Right lobe of liver (tissue), 6 donors: ENCODE data around the gene IQSEC3. TPM values are rescaled to one million over a fixed set of nuclear protein-coding genes. Genes with fewer than 3 reads are reported as not detected.
"Not testable (repeated sequence)": the region's sequence is repeated elsewhere in the genome, so short reads cannot be mapped to it uniquely, and the experiment has no call there.

Experiments
- ATAC-seq, 4 donors: fragments of 200-7000 bp; cut with Tn5 transposase; one replicate each; pipeline ENCODE4 v1.9.1; 2020; ENCODE audit warnings: mild to moderate bottlenecking in 4 of 4, moderate library complexity in 4 of 4
- DNase-seq, 3 donors: peaks; one replicate each; pipeline ENCODE4 v3.0.0-alpha.2; 2020
- H3K27ac ChIP-seq, 3 donors: fragments of 200-600 bp; one replicate each; pipeline ENCODE4 v1.8.0; 2022
- H3K27me3 ChIP-seq, 2 donors: fragments of 200-600 bp; one replicate each; pipeline ENCODE4 v1.8.0; 2022
- H3K36me3 ChIP-seq, 4 donors: fragments of 200-600 bp; sonication (generic) in 1 of 4; one replicate each; pipeline versions ENCODE4 v1.5.1 to v1.8.0; 2017 to 2022; ENCODE audit warnings: control low read depth in 1 of 4
- H3K4me1 ChIP-seq, 4 donors: fragments of 200-600 bp; sonication (generic) in 1 of 4; one replicate each; pipeline versions ENCODE4 v1.5.1 to v1.8.0; 2017 to 2022; ENCODE audit warnings: control low read depth in 1 of 4
- H3K4me3 ChIP-seq, 3 donors: fragments of 200-600 bp; one replicate each; pipeline ENCODE4 v1.8.0; 2022
- H3K9me3 ChIP-seq, 4 donors: fragments of 200-600 bp; sonication (generic) in 1 of 4; one replicate each; pipeline versions ENCODE4 v1.5.1 to v1.8.0; 2017 to 2022; ENCODE audit warnings: control low read depth in 1 of 4
- POLR2A ChIP-seq: fragments of 450-650 bp; IDR thresholded peaks from one replicate; pipeline ENCODE4 v1.6.1; 2017; ENCODE audit warnings: antibody characterized with exemption, mild to moderate bottlenecking
- WGBS: methylation state at CpG from one replicate; pipeline ENCODE4 v1.1.6; 2018; ENCODE audit warnings: low coverage, low lambda C conversion rate; ENCODE audit not compliant: insufficient coverage; ENCODE audit errors: missing lambda C conversion rate; 5-methylcytosine and 5-hydroxymethylcytosine counted together
- intact Hi-C, 2 donors: fragments of 100-400 bp; cut with DNase I; formaldehyde crosslinking; loops; one replicate each; pipeline versions ENCODE4 v1.11.2 to v1.14.1; 2022
- total RNA-seq, 6 experiments: library from RNA; depleted of rRNA in 2 of 6; stranded (reverse); fragments of >200 nt in 2 of 6; fragmentation: NEBNext Ultra II Directional in 3 of 6; extraction: Animal tissue kit (Norgen Biotek cat#: 25700) in 3 of 6; gene quantifications; one replicate each; pipeline versions ENCODE4 v1.1.0 to v1.2.4, GENCODE V29; 2016 to 2023
- TF ChIP-seq, protein P1 (sequence below), 4 donors: fragments of 200-600 bp in 3 of 4; fragments of 450-650 bp in 1 of 4; IDR thresholded peaks; one replicate each; pipeline versions ENCODE4 v1.5.1 to v1.8.0; 2016 to 2022; ENCODE audit warnings: antibody characterized with exemption in 4 of 4, mild to moderate bottlenecking in 2 of 4
- donor health status: DM: no; HTN: yes; CAD: no.
- donor health status: DM: no; HTN: no; CAD: no.
- donor health status: DM: no; HTN: no; CAD: no.
- donor health status: DM: no; HTN: yes; CAD: no.
- donor health status: DM: no; HTN: yes; CAD: no.

IQSEC3 gene
- total RNA-seq, 6 experiments from 2014 or later: 0.05 to 0.64 (median 0.15) TPM; not detected in 1

DNA sequence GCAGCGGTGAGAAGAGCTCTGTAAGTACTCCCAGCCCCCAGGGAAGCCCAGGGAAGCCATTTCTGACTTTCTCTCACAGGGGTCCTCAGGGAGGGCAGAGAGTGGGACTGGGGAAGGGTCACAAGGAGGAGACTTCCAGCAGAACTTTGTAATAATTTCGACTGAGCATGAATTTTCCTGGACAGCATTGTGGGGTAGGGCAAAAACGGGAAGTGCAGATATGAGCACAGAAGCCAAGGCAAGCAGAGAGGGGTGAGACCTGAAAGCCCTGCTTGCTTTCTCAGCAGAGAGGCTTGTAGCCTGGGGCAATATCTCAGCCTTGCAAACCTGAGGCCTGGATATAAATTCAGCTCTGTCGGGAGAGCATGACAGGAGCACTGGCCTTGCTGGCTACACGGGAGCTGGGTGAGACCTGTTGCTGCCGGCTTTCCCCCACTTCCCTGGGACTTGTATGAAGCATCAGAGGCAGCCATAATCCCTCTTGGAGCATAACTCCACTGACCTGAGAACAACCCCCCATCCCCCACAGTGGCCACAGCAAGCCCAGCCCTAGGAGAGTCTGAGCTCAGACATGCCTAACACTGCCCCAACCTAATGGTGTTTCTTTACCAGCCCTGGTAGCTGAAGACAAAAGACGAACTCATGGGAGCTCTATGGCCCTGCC lies 9.8 kb upstream of the IQSEC3 start:
- Histone ChIP-seq H3K27me3 (peaks cover 3 to 5% of the 10 kb centered on the region in 2 donors), H3K4me3 (no peak overlapping the region), H3K27ac (no peak overlapping the region), H3K36me3 (no peaks in the 10 kb centered on the region), H3K4me1 (no peaks in the 10 kb centered on the region), H3K9me3 (no peaks in the 10 kb centered on the region)
- WGBS: 53% methylated on average over 7 of the region's 7 CpGs
- intact Hi-C loops: no loop called here
- DNase-seq: no peak
- TF ChIP-seq POLR2A: no peak
- ATAC-seq: peak in 3 of 4 donors; percentile 9 to 40 (median 33)

DNA sequence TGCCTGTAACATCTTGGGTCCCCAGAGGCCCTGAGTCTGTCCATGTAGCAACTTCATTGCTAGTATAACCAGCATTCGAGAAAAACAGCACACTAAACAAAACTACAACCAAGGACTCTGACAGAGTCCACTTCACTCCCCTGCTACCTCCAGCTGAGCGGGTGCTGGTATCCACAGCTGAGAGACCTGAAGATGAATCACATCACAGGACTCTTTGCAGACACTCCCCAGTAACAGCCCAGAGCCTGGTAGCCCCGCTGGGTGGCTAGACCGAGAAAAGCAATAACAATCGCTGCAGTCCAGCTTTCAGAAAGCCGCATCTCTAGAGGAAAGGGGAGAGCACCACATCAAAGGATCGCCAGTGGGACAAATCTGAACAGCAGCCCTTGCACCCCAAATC lies 9.0 kb upstream of the IQSEC3 start:
- no peak for ATAC-seq
- Histone ChIP-seq H3K4me3 (no peak overlapping the region), H3K36me3 (no peaks in the 10 kb centered on the region), H3K9me3 (no peaks in the 10 kb centered on the region), H3K27ac (no peak overlapping the region), H3K4me1 (no peaks in the 10 kb centered on the region), H3K27me3 (peaks cover 3 to 5% of the 10 kb centered on the region in 2 donors)
- TF ChIP-seq POLR2A: no peak
- TF ChIP-seq, protein P1, sequence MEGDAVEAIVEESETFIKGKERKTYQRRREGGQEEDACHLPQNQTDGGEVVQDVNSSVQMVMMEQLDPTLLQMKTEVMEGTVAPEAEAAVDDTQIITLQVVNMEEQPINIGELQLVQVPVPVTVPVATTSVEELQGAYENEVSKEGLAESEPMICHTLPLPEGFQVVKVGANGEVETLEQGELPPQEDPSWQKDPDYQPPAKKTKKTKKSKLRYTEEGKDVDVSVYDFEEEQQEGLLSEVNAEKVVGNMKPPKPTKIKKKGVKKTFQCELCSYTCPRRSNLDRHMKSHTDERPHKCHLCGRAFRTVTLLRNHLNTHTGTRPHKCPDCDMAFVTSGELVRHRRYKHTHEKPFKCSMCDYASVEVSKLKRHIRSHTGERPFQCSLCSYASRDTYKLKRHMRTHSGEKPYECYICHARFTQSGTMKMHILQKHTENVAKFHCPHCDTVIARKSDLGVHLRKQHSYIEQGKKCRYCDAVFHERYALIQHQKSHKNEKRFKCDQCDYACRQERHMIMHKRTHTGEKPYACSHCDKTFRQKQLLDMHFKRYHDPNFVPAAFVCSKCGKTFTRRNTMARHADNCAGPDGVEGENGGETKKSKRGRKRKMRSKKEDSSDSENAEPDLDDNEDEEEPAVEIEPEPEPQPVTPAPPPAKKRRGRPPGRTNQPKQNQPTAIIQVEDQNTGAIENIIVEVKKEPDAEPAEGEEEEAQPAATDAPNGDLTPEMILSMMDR (IDR thresholded peaks at IDR 0.05): no peak
- 67% methylated on average over 7 of the region's 7 CpGs for WGBS
- no peak for DNase-seq
- intact Hi-C loops: no loop called here

DNA sequence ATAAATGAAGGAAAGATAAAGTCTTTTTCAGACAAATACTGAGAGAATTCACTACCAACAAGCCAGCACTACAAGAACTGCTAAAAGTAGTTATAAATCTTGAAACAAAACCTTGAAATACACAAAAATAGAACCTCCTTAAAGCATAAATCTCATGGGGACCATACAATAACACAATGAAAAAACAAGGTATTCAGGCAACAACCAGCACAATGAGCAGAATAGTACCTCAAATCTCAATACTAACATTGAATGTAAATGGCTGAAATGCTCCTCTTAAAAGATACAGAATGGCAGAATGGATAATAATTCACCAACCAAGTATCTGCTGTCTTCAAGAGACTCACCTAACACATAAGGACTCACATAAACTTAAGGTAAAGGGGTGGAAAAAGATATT lies 7.7 kb upstream of the IQSEC3 start:
- intact Hi-C loops: no loop called here
- no peaks in the 10 kb centered on the region for H3K9me3 ChIP-seq
- H3K4me1 ChIP-seq: no peaks in the 10 kb centered on the region
- no peak overlapping the region for H3K4me3 ChIP-seq
- H3K27me3 ChIP-seq: peaks cover 3 to 5% of the 10 kb centered on the region in 2 donors
- no peak for DNase-seq
- H3K27ac ChIP-seq: no peak overlapping the region
- ATAC-seq: no peak
- TF ChIP-seq POLR2A: no peak
- TF ChIP-seq, protein P1 (IDR thresholded peaks at IDR 0.05): no peak
- H3K36me3 ChIP-seq: no peaks in the 10 kb centered on the region

DNA sequence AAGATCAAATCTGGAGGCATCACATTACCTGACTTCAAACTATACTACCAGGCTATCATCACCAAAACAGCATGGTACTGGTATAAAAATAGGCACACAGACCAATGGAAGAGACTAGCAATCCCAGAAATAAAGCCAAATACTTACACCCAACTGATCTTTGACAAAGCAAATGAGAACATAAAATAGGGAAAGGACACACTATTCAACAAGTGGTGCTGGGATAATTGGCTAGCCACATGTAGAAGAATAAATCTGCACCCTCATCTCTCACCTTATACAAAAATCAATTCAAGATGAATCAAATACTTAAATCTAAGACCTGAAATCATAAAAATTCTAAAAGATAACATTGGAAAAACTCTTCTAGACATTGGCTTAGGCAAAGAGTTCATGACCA lies 4.7 kb upstream of the IQSEC3 start:
- H3K9me3 ChIP-seq, H3K36me3 ChIP-seq, H3K27ac ChIP-seq, DNase-seq, intact Hi-C loops, ATAC-seq, H3K4me3 ChIP-seq, H3K27me3 ChIP-seq, H3K4me1 ChIP-seq: not testable (repeated sequence)

DNA sequence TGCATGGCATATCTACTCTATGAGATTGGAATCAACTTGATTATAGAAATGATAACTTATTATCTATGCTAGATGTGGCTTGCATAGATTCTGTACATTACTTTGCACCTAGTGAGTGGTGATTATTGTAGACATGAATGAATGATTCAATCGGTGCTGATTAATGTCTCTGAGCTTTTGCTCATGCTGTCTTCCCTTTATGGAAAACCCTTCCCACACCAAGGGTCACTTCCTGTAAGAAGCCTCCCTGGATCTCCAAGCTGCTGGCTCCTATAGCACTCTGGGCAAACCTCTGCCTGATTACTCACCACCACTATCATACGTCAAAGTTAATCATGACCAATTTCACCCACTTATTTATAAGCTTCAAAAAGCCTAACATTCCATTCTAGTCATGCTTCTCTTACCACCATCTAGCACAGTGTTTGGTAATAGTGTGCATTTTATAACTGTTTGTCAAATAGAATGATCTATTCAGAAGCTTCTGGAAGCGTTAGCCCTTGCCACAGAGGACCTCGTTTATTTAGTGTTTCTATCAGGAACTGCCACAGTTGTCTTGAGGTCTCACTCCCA lies 990 bp upstream of the IQSEC3 start:
- ATAC-seq, intact Hi-C loops, H3K4me3 ChIP-seq, H3K36me3 ChIP-seq, H3K9me3 ChIP-seq, H3K4me1 ChIP-seq, DNase-seq, H3K27me3 ChIP-seq, H3K27ac ChIP-seq: not testable (repeated sequence)
- WGBS: 19% methylated on average over 4 of the region's 4 CpGs

DNA sequence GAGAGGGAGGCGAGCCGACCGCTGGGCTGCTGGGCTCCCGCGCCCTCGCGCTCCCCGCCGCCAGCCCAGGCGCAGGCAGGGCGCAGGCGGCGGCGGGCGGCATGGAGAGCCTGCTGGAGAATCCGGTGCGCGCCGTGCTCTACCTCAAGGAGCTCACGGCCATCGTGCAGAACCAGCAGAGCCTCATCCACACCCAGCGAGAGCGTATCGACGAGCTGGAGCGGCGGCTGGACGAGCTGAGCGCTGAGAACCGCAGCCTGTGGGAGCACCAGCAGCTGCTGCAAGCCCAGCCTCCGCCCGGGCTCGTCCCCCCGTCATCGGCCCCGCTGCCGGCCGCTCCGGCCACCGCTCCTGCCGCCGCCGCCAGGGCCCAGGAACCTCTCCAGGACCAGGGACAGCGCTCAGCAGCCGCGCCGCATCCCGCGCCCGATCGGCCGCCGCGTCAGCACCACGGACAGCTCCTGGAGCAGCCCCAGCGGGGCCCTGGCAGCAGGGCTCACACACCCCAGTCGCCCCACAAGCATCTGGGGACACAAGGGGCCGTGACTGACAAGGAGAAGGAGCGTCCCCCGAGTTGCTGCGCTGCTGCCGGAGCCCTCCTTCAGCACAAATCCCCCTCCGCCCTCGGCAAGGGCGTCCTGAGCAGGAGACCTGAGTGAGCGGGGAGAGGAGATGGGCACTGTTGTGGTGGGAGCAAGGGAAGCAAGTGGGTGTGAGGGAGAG lies 376 bp downstream of the IQSEC3 start:
- H3K36me3 ChIP-seq, H3K27me3 ChIP-seq, intact Hi-C loops, H3K4me3 ChIP-seq, DNase-seq, H3K27ac ChIP-seq, H3K9me3 ChIP-seq, H3K4me1 ChIP-seq: not testable (repeated sequence)
- 38% methylated on average over 4 of the region's 66 CpGs for WGBS
- peak; percentile 92 to 100 (median 97) for ATAC-seq

DNA sequence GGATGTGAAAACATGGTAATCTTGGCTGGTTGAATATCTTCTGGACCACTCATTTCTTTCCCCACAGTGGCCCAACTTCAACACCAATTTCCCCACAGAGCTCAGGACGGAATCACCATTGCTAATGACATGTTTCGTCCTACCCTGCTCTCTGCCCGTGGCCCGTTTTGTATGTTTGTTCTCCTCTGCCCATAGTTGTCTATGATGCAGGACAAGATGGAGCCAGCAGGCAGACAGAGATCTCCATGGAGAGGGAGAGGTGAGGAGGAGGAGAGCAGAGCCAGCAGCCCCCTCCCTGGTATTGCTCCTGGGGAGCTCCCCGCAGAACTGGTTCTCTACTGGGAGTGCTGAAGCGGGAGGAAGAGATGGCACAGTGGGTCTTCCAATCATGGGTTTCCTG lies 3.1 kb downstream of the IQSEC3 start:
- DNase-seq, intact Hi-C loops, H3K27me3 ChIP-seq, H3K9me3 ChIP-seq, ATAC-seq, H3K4me3 ChIP-seq, H3K27ac ChIP-seq, H3K4me1 ChIP-seq, H3K36me3 ChIP-seq: not testable (repeated sequence)
- 36% methylated on average over 6 of the region's 6 CpGs for WGBS

DNA sequence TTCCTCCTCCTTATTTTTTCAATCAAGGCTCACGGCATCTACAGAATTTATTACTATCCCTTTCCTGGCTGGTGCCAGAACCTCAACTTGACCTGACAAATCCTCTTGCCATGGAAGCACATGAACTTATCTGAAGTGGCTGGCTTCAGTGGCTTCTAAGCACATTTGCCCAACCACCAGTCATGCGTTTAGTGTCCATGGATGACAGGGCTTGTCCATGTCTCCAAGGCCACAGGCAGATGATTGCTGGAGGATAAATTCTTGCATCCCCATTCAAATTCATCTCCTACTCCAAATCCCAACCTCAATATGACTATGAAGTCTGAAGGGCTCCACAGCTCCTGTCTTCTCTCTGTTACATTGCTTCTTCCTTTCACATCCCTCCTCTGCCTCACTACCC lies 4.0 kb downstream of the IQSEC3 start:
- H3K4me1 ChIP-seq, DNase-seq, H3K4me3 ChIP-seq, intact Hi-C loops, H3K27me3 ChIP-seq, H3K36me3 ChIP-seq, H3K27ac ChIP-seq, H3K9me3 ChIP-seq, ATAC-seq: not testable (repeated sequence)
- WGBS: 73% methylated on average over 2 of the region's 2 CpGs

DNA sequence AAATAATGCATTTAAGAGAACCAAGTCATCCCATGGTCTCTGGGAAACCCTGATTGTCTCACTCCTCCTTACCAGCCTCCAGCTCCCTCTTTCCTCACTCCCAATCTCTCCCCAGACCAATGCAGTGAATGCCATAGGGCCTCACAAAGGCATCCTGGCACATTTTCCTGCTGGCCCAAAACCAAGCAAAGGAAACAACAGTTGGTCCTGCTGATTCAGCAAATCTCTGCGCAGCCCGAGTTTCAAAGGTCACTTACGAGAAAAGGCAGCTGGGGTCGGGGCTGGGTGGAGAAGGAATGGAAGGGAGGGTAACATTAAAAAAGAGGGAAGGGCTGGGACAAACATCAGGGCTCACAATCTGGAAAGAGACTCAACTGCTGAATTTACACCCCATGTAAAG lies 5.5 kb downstream of the IQSEC3 start:
- H3K4me1 ChIP-seq, intact Hi-C loops, H3K27me3 ChIP-seq, H3K27ac ChIP-seq, H3K4me3 ChIP-seq, H3K9me3 ChIP-seq, H3K36me3 ChIP-seq: not testable (repeated sequence)
- DNase-seq (peak in 1 of 3 donors; percentile 84), ATAC-seq (peak in 3 of 4 donors; percentile 27 to 49 (median 30))
- WGBS: 24% methylated on average over 4 of the region's 4 CpGs
